ENCODE measurements around the gene TCTN2.
A peak's percentile ranks its signal among the peaks of the same experiment; 100 is the strongest.

Gene TCTN2

GRCh38 chr12:123670882-123671728 is at the start of gene TCTN2:
Gene TCTN2 (plus strand): TSS chr12:123671113. CDS start chr12:123671241, 128 bp downstream.
- peak; percentile 82 to 91 (median 88) for DNase-seq (ENCODE audit: low read depth in 2 of 3, low spot score in 2 of 3)

- DNase-seq (ENCODE audit: low read depth in 2 of 3, low spot score in 2 of 3), result no peak
Observed at GRCh38 chr12:123621619-123622530, 49.0 kb upstream of the TCTN2 start.

DNA sequence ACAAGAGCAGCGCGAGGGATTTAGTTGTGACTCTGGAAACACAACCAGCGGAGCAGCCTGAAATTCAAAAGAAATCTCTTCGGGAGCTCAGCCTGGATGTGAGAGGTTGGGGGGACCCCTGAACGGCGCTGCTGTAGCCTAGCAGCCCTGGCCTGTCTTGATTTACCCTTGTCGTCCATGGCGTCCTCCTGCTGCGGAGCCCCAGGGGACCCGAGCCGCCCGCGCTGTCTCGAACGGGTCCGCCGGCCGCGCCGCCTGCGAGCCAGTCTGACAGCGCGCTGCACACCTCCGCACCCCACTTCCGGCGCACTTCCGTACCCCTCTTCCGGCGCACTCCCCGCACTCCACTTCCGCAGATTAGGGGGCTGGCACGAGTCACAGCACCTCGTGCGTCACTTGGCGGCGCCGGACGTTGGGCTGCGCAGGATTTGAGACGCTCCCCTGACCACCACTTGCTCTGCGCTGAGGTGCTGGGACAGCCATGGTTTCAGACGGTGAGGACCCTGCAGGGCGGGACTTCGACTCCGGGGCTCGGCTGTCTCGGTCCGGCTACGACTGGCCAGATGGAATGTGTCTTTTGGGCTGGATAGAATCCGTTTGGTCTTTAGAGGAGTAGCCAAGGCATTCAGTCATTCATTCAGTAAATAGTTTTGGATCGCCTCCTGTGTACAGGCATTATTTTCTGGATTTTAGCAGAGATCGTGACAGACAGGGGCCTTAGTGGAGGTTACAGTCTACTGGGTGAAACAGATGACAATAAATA is 37.4 kb upstream of the TCTN2 start, which contains the start of the genes EIF2B1 and GTF2H3:
Gene EIF2B1 (minus strand): TSS at position 308 of the 763 bp plus-strand sequence. CDS start 129 bp downstream, at position 179.
Gene GTF2H3 (plus strand): TSS at position 451 of the 763 bp plus-strand sequence. CDS start 31 bp downstream, at position 482.
- DNase-seq (ENCODE audit: low read depth in 2 of 3, low spot score in 2 of 3), result peak; percentile 86 to 94 (median 88)

- no peak for DNase-seq (ENCODE audit: low read depth in 2 of 3, low spot score in 2 of 3)
Observed at GRCh38 chr12:123634142-123634561, 36.8 kb upstream of the TCTN2 start.

DNA sequence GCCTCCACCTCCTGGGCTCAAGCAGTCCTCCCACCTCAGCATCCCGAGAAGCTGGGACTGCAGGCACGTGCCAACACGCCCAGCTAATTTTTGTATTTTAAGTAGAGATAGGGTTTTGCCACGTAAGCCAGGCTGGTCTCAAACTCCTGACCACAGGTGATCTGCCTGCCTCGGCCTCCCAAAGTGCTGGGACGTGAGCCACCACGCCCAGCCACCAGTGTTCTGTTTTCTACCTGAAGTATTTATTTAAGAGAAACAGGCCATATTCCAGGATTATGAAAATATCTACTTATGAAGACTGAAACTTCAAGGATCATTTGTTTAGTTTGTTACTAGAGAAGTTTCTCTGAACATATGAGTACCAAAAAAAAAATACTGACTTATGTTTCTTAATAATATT is 27.0 kb upstream of the TCTN2 start:
- DNase-seq (ENCODE audit: low read depth in 2 of 3, low spot score in 2 of 3), result no peak

- DNase-seq (ENCODE audit: low read depth in 2 of 3, low spot score in 2 of 3), result no peak
Observed at GRCh38 chr12:123645380-123645779, 25.5 kb upstream of the TCTN2 start.

DNA sequence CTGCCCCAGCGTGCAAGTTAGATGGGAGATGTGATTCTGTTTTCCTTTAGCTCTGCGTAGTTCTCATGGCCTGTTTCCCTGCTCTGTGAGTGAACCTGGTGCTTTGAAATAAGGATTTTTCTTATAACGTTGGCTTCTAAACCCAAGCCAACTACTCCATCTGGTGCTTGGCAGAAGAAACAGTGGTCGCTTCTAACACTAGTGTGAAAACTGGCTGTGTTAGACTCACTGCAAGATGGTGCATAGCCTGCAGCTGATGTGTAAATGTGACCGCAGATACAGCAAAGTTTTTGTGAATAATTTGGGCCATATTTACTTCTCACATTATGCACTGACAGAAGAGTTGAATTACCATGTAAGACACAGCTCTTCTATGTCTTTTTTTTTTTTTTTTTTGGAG is 25.0 kb upstream of the TCTN2 start:
- no peak for DNase-seq (ENCODE audit: low read depth in 2 of 3, low spot score in 2 of 3)

- no peak for DNase-seq (ENCODE audit: low read depth in 2 of 3, low spot score in 2 of 3)
Observed at GRCh38 chr12:123648401-123648800, 22.5 kb upstream of the TCTN2 start.

GRCh38 chr12:123654129-123654701 is 16.7 kb upstream of the TCTN2 start:
- DNase-seq (ENCODE audit: low read depth in 2 of 3, low spot score in 2 of 3), result no peak

DNA sequence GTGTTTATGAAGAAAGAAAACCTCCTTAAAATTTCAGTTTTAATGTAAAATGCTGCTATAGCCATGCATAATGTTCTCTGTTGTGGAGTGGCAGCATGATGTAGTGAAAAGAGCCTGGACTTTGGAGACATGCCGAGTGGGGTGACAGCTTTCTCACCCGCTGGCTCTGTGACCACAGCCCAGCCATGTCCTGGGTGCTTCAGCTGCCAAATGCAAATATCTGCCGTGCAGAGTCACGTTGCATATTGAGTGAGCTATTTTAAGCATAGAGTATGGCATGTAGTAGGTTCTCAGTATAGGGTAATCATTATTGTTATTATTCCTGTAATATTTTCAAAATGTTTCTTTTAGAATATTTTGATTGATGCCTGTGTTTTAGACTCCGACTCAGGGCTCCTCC is 15.5 kb upstream of the TCTN2 start:
- no peak for DNase-seq (ENCODE audit: low read depth in 2 of 3, low spot score in 2 of 3)

GRCh38 chr12:123656392-123656791 is 14.5 kb upstream of the TCTN2 start:
- no peak for DNase-seq (ENCODE audit: low read depth in 2 of 3, low spot score in 2 of 3)

DNA sequence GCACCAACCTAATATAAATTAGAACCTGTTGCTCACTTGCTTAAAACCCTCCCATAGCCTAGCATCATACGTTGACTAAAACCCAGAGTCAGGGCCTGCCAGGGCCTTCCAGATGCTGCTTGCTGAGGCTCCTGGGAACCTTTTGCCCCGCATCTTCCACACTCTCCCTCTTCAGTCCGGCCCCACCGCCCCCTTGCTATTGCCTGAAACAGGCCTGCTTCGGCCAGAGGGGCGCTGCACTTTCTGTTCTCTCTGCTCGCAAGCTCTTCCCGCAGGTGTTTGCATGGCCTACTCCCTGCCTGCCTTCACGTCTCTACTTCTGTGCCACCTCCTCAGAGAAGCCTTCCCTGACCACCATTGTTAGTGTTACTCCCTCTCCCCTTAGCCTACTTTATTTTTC is 13.7 kb upstream of the TCTN2 start:
- DNase-seq (ENCODE audit: low read depth in 2 of 3, low spot score in 2 of 3), result no peak

DNA sequence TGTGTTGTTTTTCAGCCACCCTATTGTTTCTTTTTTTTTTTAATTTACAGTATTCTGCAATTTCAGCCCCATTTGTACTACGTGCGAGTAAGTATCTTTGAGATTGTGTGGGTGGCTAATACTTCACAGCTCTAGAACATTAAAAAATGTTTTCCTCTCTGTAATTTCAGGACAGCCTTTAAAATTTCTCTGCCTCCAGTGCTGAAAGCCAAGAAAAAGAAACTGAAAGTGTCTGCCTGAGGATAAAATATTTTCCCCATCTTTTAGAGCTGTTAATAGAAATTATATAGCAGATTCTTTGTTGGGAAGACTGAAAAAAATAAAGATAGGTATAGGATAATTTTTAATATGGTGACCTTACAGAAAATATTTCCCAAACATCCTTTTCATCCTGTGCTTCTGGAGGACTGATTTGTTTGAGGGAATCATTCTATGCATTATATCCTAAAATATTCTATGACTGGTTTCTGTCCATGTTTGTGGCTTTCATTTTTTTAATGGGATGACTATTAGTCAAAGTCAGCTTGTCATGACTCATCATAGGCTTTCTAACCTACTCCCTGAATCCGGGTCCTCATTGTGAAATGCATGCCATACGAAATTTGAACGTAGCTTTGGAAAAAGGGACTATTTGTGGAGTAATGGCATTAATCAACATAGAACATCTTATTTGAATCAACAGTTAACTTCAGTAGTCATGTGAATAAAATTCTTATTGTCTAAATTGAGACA is 10.8 kb upstream of the TCTN2 start:
- no peak for DNase-seq (ENCODE audit: low read depth in 2 of 3, low spot score in 2 of 3)

DNA sequence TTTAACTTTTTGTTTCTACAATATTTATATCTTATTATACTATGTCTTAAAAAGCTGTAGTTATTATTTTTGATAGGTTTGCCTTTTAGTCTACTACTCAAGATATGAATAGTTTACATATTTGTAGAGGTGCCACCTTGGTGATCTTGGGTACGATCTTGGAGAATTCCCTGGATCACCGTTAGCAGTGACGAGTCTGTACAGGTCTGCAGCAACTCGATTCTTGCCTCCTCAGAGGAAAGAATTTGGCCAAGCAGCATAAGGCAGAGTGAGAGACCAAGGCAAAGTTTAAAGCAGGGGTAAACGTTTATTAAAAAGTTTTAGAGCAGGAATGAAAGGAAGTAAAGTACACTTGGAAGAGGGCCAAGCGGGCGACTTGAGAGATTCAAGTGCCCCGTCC is 3.1 kb upstream of the TCTN2 start:
- no peak for DNase-seq (ENCODE audit: low read depth in 2 of 3, low spot score in 2 of 3)

GRCh38 chr12:123671876-123672275 is 963 bp downstream of the TCTN2 start:
- no peak for DNase-seq (ENCODE audit: low read depth in 2 of 3, low spot score in 2 of 3)

DNA sequence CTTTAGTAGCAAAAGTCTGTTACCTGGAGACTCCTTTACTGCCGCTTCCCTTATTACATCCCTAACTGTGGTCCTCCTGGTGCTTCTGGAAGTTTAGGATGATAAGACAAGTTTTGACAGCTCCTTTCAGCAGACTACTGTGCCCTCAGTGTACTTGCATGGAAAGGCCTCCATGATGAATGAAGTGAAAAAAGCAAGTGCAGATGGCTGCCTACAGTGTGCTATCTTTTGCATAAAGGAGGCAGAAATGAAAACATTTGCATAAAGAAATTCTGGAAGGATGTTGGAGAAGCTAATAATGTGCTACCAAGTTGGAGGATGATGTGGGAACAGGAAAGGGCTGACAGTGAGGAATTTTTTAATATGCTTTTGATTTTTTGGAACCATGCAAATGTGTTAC is 4.5 kb downstream of the TCTN2 start:
- no peak for DNase-seq (ENCODE audit: low read depth in 2 of 3, low spot score in 2 of 3)

- DNase-seq (ENCODE audit: low read depth in 2 of 3, low spot score in 2 of 3), result no peak
Observed at GRCh38 chr12:123676616-123677320, 5.9 kb downstream of the TCTN2 start.

DNA sequence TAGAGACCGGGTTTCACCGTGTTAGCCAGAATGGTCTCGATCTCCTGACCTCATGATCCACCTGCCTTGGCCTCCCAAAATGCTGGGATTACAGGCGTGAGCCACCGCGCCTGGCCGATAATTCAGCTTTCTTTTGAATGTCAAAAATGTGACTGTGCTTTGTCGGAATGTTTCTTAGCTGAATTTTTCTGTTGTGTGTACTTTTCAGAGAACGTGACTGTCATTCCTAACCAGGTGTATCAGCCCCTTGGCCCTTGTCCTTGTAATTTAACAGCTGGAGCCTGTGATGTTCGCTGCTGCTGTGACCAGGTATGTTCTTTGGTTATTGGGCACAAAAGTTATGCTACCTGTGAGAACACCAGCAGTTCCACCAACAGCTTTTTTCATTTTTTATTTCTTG is 8.1 kb downstream of the TCTN2 start:
- DNase-seq (ENCODE audit: low read depth in 2 of 3, low spot score in 2 of 3), result no peak

DNA sequence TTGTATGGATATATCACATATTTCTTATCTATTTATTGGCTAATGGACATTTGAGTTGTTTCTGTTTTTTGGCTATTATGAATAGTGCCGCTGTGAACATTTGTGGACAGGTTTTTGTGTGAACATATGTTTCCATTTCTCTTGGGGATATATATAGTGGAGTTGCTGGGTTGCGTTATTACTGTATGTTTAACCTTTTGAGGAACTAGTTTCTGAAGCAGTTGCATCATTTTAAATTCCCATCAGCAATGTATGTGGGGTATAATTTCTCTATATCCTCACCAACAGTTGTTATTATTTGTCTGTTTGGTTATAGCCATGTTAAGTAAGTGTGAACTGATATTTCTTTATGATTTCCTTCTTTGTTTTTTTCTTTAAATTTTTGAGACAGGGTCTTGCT is 10.7 kb downstream of the TCTN2 start:
- DNase-seq (ENCODE audit: low read depth in 2 of 3, low spot score in 2 of 3), result no peak
